ENCODE data around the gene MORC1.

DNA sequence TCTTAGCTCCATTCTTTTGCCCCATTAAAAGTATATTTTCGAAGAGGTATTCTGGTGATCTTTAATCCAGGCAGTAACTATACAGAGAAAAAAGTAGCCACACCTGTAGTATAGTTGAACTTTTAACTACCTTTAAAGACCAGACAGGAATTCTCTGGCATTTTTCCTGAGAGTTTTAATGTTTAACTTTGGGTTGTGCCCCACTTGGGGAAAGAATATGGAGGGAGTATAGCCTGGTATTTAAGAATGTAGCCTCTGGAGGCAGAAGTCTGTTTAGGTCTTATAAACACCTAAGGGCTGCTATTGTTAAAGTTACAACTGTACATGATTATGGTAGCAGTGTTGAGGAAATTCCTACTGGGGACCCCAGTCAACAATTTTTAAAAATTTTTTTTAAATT lies 37.9 kb upstream of the MORC1 start:
- TF ChIP-seq, protein P1, sequence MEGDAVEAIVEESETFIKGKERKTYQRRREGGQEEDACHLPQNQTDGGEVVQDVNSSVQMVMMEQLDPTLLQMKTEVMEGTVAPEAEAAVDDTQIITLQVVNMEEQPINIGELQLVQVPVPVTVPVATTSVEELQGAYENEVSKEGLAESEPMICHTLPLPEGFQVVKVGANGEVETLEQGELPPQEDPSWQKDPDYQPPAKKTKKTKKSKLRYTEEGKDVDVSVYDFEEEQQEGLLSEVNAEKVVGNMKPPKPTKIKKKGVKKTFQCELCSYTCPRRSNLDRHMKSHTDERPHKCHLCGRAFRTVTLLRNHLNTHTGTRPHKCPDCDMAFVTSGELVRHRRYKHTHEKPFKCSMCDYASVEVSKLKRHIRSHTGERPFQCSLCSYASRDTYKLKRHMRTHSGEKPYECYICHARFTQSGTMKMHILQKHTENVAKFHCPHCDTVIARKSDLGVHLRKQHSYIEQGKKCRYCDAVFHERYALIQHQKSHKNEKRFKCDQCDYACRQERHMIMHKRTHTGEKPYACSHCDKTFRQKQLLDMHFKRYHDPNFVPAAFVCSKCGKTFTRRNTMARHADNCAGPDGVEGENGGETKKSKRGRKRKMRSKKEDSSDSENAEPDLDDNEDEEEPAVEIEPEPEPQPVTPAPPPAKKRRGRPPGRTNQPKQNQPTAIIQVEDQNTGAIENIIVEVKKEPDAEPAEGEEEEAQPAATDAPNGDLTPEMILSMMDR (IDR thresholded peaks at IDR 0.05): no peak
- no peak for TF ChIP-seq POLR2A (IDR thresholded peaks at IDR 0.05)

All from adrenal gland (tissue), 5 donors.